ENCODE data around the gene SLC7A1.

SLC7A1 gene

GRCh38 chr13:29597246-29597645 is 1.8 kb upstream of the SLC7A1 start:
- Histone ChIP-seq H3K4me1 (peaks cover 3% of the 10 kb centered on the region; the same call in 1 of the 2 replicates), H3K4me3 (ENCODE audit: low read depth, low read length) (no peak overlapping the region), H3K36me3 (peaks cover 7% of the 10 kb centered on the region), H3K9me3 (no peaks in the 10 kb centered on the region), H3K27me3 (no peaks in the 10 kb centered on the region)
- no peak for DNase-seq
- TF ChIP-seq CTCF (IDR thresholded peaks at IDR 0.05; ENCODE audit: low read depth, low read length), result no peak

DNA sequence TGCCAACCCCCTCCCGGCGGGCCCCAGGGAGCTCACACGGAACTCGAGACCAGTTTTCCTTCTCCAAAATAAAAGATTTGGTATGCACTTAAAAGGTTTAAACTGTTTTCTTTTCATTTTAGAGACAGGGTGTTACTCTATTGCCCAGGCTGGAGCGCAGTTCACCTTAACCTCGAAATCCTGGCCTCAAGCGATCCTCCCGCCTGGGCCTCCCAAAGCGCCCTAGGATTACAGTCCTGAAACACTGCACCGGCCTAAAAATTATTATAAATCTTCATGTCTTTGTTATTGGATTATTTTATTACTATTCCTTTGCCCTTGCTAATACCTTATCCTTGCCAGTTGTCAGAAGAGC is 553 bp upstream of the SLC7A1 start:
- TF ChIP-seq CTCF (IDR thresholded peaks at IDR 0.05; ENCODE audit: low read depth, low read length), result no peak
- Histone ChIP-seq H3K27me3 (no peaks in the 10 kb centered on the region), H3K9me3 (no peaks in the 10 kb centered on the region), H3K36me3 (peaks cover 7% of the 10 kb centered on the region), H3K4me1 (peaks cover 3% of the 10 kb centered on the region; the same call in 1 of the 2 replicates), H3K4me3 (ENCODE audit: low read depth, low read length) (peak overlapping the region; percentile 50)
- no peak for DNase-seq

GRCh38 chr13:29594710-29595379 is 643 bp downstream of the SLC7A1 start:
- peaks cover 3% of the 10 kb centered on the region; the same call in 1 of the 2 replicates for H3K4me1 ChIP-seq
- H3K36me3 ChIP-seq, result peaks cover 10% of the 10 kb centered on the region
- no peak for TF ChIP-seq CTCF (IDR thresholded peaks at IDR 0.05; ENCODE audit: low read depth, low read length)
- peak; percentile 79 for DNase-seq
- peak overlapping the region; percentile 98 for H3K4me3 ChIP-seq (ENCODE audit: low read depth, low read length)
- no peaks in the 10 kb centered on the region for H3K27me3 ChIP-seq
- no peaks in the 10 kb centered on the region for H3K9me3 ChIP-seq

DNA sequence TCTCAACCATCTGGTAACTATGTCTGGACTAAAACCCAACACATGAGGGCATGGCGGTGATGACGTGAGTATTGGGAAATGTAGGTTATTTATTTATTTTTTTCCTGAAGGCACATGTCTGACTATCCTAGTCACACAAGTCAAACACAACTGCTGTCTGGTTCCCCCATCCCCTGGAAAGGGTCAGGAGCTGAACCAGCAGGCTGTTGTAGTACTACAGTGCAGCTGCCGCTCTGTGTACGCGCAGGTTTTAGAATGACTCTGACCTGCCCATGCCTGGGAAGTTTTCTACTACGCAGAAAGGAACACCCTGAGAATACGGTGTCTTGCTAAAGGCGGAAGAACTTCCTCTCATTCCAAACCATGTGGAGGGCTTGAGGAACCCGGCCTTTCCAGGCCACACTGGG is 1.2 kb downstream of the SLC7A1 start:
- peak; percentile 62 for DNase-seq
- TF ChIP-seq CTCF (IDR thresholded peaks at IDR 0.05; ENCODE audit: low read depth, low read length), result no peak
- H3K4me1 ChIP-seq, result peaks cover 3% of the 10 kb centered on the region; the same call in 1 of the 2 replicates
- H3K36me3 ChIP-seq, result peaks cover 12% of the 10 kb centered on the region
- H3K4me3 ChIP-seq (ENCODE audit: low read depth, low read length), result peak overlapping the region; percentile 98
- no peaks in the 10 kb centered on the region for H3K9me3 ChIP-seq
- H3K27me3 ChIP-seq, result no peaks in the 10 kb centered on the region

- Histone ChIP-seq H3K27me3 (no peaks in the 10 kb centered on the region), H3K4me3 (ENCODE audit: low read depth, low read length) (peak overlapping the region; percentile 98), H3K4me1 (peaks cover 3% of the 10 kb centered on the region; the same call in 1 of the 2 replicates), H3K9me3 (no peaks in the 10 kb centered on the region), H3K36me3 (peaks cover 18% of the 10 kb centered on the region)
- no peak for DNase-seq
- TF ChIP-seq CTCF (IDR thresholded peaks at IDR 0.05; ENCODE audit: low read depth, low read length), result no peak
Observed at GRCh38 chr13:29593605-29594297, 1.7 kb downstream of the SLC7A1 start.

DNA sequence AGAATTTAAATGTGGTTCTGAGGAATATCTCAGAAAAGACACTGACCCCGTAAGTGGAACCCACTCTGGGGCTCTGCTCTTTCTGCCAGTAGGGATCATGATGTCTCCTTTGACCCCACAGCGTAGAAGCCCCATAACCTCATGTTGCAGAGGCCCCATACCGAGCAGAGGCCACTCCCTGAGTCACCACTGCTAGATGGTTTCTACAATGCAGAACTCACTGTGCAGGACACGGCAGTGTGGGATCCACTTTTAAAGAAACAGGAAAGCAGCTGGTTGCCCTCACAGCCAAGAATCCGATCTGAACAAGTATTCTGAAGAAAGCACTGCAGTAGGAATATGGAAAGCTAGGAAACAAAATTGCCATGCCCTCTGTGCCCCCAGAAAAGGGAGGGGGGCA is 4.2 kb downstream of the SLC7A1 start:
- H3K4me1 ChIP-seq, result peaks cover 3% of the 10 kb centered on the region; the same call in 1 of the 2 replicates
- peaks cover 40% of the 10 kb centered on the region for H3K36me3 ChIP-seq
- H3K9me3 ChIP-seq, result no peaks in the 10 kb centered on the region
- no peaks in the 10 kb centered on the region for H3K27me3 ChIP-seq
- DNase-seq, result no peak
- H3K4me3 ChIP-seq (ENCODE audit: low read depth, low read length), result no peak overlapping the region
- no peak for TF ChIP-seq CTCF (IDR thresholded peaks at IDR 0.05; ENCODE audit: low read depth, low read length)
